GM19438 (cell line): ENCODE measurements around the gene YLPM1.

Experiments
- ATAC-seq: cut with Tn5 transposase; IDR thresholded peaks from one replicate; pipeline ENCODE4 v1.9.1; 2021; ENCODE audit warnings: low read depth; ENCODE audit not compliant: unreplicated experiment

Gene YLPM1

GRCh38 chr14:74792249-74793039 is 29.3 kb downstream of the YLPM1 start:
- no peak for ATAC-seq

- ATAC-seq = no peak
Measured at GRCh38 chr14:74793506-74794155, 30.5 kb downstream of the YLPM1 start.

- no peak for ATAC-seq
Measured at GRCh38 chr14:74794947-74795346, 31.8 kb downstream of the YLPM1 start.

GRCh38 chr14:74799765-74800164 is 36.6 kb downstream of the YLPM1 start:
- ATAC-seq = no peak

GRCh38 chr14:74800780-74801179 is 37.7 kb downstream of the YLPM1 start:
- no peak for ATAC-seq

- ATAC-seq = no peak
Measured at GRCh38 chr14:74801396-74801795, 38.3 kb downstream of the YLPM1 start.

GRCh38 chr14:74804219-74804825 is 41.2 kb downstream of the YLPM1 start:
- ATAC-seq = no peak

GRCh38 chr14:74807853-74808545 is 44.9 kb downstream of the YLPM1 start:
- ATAC-seq = no peak

GRCh38 chr14:74816124-74816523 is 53.0 kb downstream of the YLPM1 start:
- no peak for ATAC-seq

- no peak for ATAC-seq
Measured at GRCh38 chr14:74820288-74820687, 57.2 kb downstream of the YLPM1 start.

- no peak for ATAC-seq
Measured at GRCh38 chr14:74821267-74821915, 58.3 kb downstream of the YLPM1 start.

GRCh38 chr14:74824997-74825396 is 61.9 kb downstream of the YLPM1 start:
- no peak for ATAC-seq

GRCh38 chr14:74826574-74826973 is 63.5 kb downstream of the YLPM1 start:
- ATAC-seq = no peak

- no peak for ATAC-seq
Measured at GRCh38 chr14:74829251-74829650, 66.1 kb downstream of the YLPM1 start.

- ATAC-seq = no peak
Measured at GRCh38 chr14:74832849-74833248, 69.7 kb downstream of the YLPM1 start.

GRCh38 chr14:74834692-74835392 is 71.7 kb downstream of the YLPM1 start:
- no peak for ATAC-seq

GRCh38 chr14:74835645-74836250 is 72.6 kb downstream of the YLPM1 start:
- no peak for ATAC-seq

- ATAC-seq = no peak
Measured at GRCh38 chr14:74836251-74836960, 73.3 kb downstream of the YLPM1 start.

- ATAC-seq = no peak
Measured at GRCh38 chr14:74838166-74838565, 75.0 kb downstream of the YLPM1 start.
